22Rv1 (cell line): ENCODE measurements around the gene GRPEL1.

Experiments used
- H3K27ac ChIP-seq: fragments of 450-650 bp; 2 replicates; pipeline ENCODE4 v1.5.1; 2017
- ZFX ChIP-seq: fragments of 450-650 bp; IDR thresholded peaks from 2 replicates; pipeline ENCODE4 v1.6.1; 2017; ENCODE audit warnings: antibody characterized with exemption, borderline replicate concordance
- TF ChIP-seq, protein P1 (sequence below): fragments of 450-650 bp; IDR thresholded peaks from 2 replicates; pipeline ENCODE4 v1.5.1; 2017; ENCODE audit warnings: mild to moderate bottlenecking

GRPEL1 gene

DNA sequence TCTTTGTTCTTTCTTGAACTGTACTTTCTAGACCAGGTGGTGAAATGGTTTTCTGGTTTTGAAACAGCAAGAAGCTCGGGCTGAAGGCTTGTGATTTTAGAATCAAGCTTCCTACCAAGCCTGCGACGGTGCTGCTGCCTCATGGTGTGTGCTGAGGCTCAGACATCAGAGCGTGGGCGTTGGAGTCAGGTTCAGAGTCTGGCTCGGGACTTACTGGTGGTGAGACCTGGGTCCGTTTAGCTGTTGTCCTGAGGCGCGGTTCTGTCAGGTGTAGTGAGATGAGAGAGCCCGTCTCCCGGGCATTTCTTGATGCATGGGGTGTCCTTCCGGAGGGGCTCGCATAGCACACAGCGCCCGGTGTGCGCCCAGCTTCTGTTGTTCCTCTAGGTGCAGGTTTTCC lies 44.4 kb downstream of the GRPEL1 start:
- TF ChIP-seq, protein P1, sequence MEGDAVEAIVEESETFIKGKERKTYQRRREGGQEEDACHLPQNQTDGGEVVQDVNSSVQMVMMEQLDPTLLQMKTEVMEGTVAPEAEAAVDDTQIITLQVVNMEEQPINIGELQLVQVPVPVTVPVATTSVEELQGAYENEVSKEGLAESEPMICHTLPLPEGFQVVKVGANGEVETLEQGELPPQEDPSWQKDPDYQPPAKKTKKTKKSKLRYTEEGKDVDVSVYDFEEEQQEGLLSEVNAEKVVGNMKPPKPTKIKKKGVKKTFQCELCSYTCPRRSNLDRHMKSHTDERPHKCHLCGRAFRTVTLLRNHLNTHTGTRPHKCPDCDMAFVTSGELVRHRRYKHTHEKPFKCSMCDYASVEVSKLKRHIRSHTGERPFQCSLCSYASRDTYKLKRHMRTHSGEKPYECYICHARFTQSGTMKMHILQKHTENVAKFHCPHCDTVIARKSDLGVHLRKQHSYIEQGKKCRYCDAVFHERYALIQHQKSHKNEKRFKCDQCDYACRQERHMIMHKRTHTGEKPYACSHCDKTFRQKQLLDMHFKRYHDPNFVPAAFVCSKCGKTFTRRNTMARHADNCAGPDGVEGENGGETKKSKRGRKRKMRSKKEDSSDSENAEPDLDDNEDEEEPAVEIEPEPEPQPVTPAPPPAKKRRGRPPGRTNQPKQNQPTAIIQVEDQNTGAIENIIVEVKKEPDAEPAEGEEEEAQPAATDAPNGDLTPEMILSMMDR: no peak
- no peak for TF ChIP-seq ZFX
- no peak overlapping the region for H3K27ac ChIP-seq

GRCh38 chr4:7021930-7022664 lies 45.8 kb downstream of the GRPEL1 start:
- H3K27ac ChIP-seq: no peak overlapping the region
- TF ChIP-seq, protein P1: no peak
- no peak for TF ChIP-seq ZFX

DNA sequence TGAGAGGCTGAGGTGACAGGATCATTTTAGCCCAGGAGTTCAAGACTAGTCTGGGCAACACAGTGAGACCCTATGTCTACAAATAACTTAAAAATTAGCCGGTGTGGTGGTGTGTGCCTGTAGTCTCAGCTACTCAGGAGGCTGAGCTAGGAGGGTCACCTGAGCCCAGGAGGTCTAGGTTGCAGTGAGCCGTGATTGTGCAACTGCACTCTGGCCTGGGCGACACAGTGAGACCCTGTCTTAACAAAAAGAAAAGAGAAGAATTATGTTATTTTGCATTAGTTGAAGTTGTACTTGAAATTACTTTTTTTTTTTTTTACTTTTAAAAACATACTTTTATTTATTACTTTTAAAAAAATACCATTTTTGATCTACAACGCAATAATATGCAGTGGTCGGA lies 46.5 kb downstream of the GRPEL1 start:
- no peak overlapping the region for H3K27ac ChIP-seq
- TF ChIP-seq ZFX: no peak
- TF ChIP-seq, protein P1: no peak

- H3K27ac ChIP-seq: no peak overlapping the region
- no peak for TF ChIP-seq ZFX
- TF ChIP-seq, protein P1: no peak
Observed at GRCh38 chr4:7020856-7021255, 47.0 kb downstream of the GRPEL1 start.

DNA sequence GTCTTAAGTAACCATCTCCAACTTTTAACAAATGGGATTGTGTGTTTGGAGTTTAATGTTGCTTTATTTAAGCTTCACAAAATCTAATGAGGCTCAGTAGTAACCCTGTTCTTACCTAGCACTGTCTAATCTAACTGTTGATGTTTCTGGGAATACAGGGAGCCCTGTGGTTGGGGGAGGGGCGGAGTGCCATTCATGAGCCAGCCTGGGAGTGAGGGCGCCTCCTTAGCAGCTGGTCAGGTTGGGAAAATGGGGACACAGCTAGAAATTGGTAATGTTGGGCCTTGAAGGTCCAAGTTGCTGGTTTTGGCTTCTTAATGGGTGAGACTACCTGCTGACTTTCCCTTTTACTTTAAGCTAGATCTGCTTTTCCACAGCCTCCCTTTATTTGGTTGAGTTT lies 47.6 kb downstream of the GRPEL1 start:
- TF ChIP-seq ZFX: no peak
- TF ChIP-seq, protein P1: no peak
- H3K27ac ChIP-seq: no peak overlapping the region

DNA sequence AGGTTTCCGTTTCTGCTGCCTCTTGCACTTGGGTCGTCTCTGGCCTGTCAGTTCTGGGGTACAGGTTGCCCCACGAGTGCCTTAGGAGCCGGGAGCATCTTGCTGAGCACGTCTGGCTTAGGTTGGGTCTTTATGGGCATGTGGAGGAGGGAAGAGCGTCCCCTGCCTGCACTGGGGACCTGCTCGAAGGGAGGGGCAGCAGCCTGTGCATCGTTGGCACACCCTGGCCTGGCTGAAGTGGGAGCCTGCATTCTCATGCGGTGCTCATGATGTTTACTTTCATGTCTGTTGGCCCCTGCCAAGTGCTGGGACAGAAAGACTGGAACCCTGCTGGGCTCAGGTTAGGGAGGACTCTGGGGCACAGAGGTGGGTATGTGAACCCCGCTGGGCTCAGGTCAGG lies 48.5 kb downstream of the GRPEL1 start:
- TF ChIP-seq, protein P1: no peak
- TF ChIP-seq ZFX: no peak
- H3K27ac ChIP-seq: no peak overlapping the region

DNA sequence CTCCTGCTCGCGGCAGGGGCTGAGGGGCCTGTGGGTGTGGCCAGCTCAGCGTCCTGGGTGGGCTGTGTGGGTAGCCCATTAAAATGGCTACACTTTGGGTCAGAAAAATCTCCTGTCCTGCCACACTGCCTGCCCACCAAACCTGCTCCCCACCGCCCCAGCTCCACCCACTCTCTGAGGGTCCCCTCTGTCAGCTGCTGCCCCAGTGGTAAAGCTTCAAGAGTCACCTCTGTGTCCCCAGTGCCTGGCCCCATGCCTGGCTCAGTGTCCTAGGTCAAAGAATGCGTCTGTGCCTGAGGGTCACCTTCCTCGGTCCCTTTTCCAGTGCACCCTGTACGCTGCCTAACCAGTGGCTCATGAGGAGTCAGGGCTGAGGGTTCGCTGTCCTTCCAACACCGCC lies 49.6 kb downstream of the GRPEL1 start:
- H3K27ac ChIP-seq: no peak overlapping the region
- TF ChIP-seq ZFX: no peak
- TF ChIP-seq, protein P1: no peak
